ENCODE data around the gene ELN. TPM values are rescaled to one million over a fixed set of nuclear protein-coding genes. Genes with fewer than 3 reads are reported as not detected.

ELN gene
- total RNA-seq, 4 donors from 2014 or later = 4.1 to 427 (median 92.4) TPM

- H3K27ac ChIP-seq = no peak overlapping the region
- intact Hi-C loops (cut with DNase I; ENCODE audit: low total_unique reads) = no loop called here
- H3K4me3 ChIP-seq = no peak overlapping the region
- no peaks in the 10 kb centered on the region for H3K36me3 ChIP-seq
- no peaks in the 10 kb centered on the region for H3K9me3 ChIP-seq
- DNase-seq = no peak
- no peak for TF ChIP-seq POLR2A (IDR thresholded peaks at IDR 0.05)
- TF ChIP-seq, protein P1, sequence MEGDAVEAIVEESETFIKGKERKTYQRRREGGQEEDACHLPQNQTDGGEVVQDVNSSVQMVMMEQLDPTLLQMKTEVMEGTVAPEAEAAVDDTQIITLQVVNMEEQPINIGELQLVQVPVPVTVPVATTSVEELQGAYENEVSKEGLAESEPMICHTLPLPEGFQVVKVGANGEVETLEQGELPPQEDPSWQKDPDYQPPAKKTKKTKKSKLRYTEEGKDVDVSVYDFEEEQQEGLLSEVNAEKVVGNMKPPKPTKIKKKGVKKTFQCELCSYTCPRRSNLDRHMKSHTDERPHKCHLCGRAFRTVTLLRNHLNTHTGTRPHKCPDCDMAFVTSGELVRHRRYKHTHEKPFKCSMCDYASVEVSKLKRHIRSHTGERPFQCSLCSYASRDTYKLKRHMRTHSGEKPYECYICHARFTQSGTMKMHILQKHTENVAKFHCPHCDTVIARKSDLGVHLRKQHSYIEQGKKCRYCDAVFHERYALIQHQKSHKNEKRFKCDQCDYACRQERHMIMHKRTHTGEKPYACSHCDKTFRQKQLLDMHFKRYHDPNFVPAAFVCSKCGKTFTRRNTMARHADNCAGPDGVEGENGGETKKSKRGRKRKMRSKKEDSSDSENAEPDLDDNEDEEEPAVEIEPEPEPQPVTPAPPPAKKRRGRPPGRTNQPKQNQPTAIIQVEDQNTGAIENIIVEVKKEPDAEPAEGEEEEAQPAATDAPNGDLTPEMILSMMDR (IDR thresholded peaks at IDR 0.05) = no peak
- H3K4me1 ChIP-seq = no peaks in the 10 kb centered on the region
- H3K27me3 ChIP-seq = no peaks in the 10 kb centered on the region
Observed at GRCh38 chr7:74101061-74101681, 73.2 kb downstream of the ELN start.

DNA sequence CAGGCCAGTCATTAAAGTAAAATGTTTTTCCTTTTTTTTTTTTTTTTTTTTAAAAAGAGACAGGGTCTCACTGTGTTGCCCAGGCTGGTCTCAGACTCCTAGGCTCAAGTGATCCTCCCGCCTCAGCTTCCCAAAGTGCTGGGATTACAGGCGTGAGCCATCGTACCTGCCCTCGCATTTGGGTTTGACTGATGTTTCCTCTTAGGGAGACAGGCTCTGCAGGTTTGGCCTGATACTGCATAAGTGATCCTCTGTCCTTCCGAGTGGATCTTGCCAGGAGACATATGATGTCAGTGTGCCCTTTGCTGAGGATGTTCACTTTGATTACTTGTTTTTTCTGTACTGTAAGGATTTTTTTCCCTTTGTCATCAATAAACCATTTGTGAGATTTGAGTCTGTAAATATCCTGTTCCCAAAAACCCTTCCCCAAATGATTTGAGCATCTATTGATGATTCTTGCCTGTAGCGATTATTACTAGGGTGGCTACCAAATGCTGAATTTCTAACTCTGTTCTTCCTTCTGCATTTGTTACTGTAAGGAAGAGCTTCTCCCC, 75.3 kb downstream of the ELN start:
- H3K36me3 ChIP-seq = no peaks in the 10 kb centered on the region
- no peak for DNase-seq
- no peaks in the 10 kb centered on the region for H3K4me1 ChIP-seq
- intact Hi-C loops (cut with DNase I; ENCODE audit: low total_unique reads) = no loop called here
- no peaks in the 10 kb centered on the region for H3K9me3 ChIP-seq
- H3K4me3 ChIP-seq = no peak overlapping the region
- H3K27me3 ChIP-seq = no peaks in the 10 kb centered on the region
- no peak for TF ChIP-seq POLR2A (IDR thresholded peaks at IDR 0.05)
- TF ChIP-seq, protein P1 (IDR thresholded peaks at IDR 0.05) = no peak
- H3K27ac ChIP-seq = no peak overlapping the region

DNA sequence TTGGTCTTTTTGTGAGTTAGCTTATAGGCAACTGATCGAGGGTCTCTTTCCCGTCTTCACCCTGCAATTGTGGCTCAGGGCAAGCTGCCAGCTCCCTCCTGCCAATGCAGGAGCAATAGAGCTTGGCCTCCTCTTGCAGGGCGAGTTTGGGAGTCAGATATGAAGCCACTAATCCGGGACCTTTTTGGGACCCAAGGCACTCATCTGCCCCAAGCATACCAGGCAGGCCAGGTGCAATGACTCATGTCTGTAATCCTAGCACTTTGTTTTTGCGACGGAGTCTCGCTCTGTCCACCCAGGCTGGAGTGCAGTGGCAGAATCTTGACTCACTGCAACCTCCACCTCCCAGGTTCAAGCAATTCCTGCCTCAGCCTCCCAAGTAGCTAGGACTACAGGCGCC, 76.7 kb downstream of the ELN start:
- no peaks in the 10 kb centered on the region for H3K27me3 ChIP-seq
- DNase-seq = no peak
- no peak overlapping the region for H3K4me3 ChIP-seq
- TF ChIP-seq, protein P1 (IDR thresholded peaks at IDR 0.05) = no peak
- no peak for TF ChIP-seq POLR2A (IDR thresholded peaks at IDR 0.05)
- no peaks in the 10 kb centered on the region for H3K9me3 ChIP-seq
- H3K36me3 ChIP-seq = no peaks in the 10 kb centered on the region
- H3K27ac ChIP-seq = no peak overlapping the region
- no peaks in the 10 kb centered on the region for H3K4me1 ChIP-seq
- intact Hi-C loops (cut with DNase I; ENCODE audit: low total_unique reads) = no loop called here

- TF ChIP-seq, protein P1 (IDR thresholded peaks at IDR 0.05) = no peak
- TF ChIP-seq POLR2A (IDR thresholded peaks at IDR 0.05) = no peak
- Histone ChIP-seq H3K9me3 (no peaks in the 10 kb centered on the region), H3K27ac (no peak overlapping the region), H3K27me3 (no peaks in the 10 kb centered on the region), H3K36me3 (no peaks in the 10 kb centered on the region), H3K4me3 (no peak overlapping the region), H3K4me1 (no peaks in the 10 kb centered on the region)
- no peak for DNase-seq
- intact Hi-C loops (cut with DNase I; ENCODE audit: low total_unique reads) = no loop called here
Observed at GRCh38 chr7:74105992-74106391, 78.0 kb downstream of the ELN start.

DNA sequence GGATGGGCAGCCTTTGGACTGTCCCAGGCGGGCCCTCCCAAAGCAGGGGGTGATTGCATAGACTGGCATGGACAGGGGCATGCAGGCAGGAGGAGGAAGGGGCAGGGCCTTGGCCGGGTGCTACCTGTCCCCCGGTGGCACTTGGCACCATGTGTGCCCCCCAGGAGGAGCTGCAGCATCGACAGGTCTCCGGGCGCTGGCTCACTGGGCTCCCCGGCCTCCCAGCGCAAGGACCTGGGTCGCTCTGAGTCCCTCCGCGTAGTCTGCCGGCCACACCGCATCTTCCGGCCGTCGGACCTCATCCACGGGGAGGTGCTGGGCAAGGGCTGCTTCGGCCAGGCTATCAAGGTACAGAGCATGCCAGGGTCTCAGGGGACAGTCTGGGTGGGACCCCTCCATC, 78.9 kb downstream of the ELN start:
- H3K36me3 ChIP-seq = no peaks in the 10 kb centered on the region
- H3K4me1 ChIP-seq = no peaks in the 10 kb centered on the region
- no peak for TF ChIP-seq POLR2A (IDR thresholded peaks at IDR 0.05)
- TF ChIP-seq, protein P1 (IDR thresholded peaks at IDR 0.05) = no peak
- H3K27ac ChIP-seq = no peak overlapping the region
- intact Hi-C loops (cut with DNase I; ENCODE audit: low total_unique reads) = no loop called here
- no peak overlapping the region for H3K4me3 ChIP-seq
- H3K27me3 ChIP-seq = no peaks in the 10 kb centered on the region
- DNase-seq = no peak
- no peaks in the 10 kb centered on the region for H3K9me3 ChIP-seq
